Pancreas (tissue), 10 donors: ENCODE measurements around the gene NKTR. TPM values are rescaled to one million over a fixed set of nuclear protein-coding genes. Genes with fewer than 3 reads are reported as not detected.

ENCODE experiments used
- ATAC-seq, 4 donors: fragments of 200-7000 bp; cut with Tn5 transposase; one replicate each; pipeline versions ENCODE4 v1.8.0 to v1.9.1; 2020; ENCODE audit warnings: mild to moderate bottlenecking in 4 of 4, moderate library complexity in 4 of 4
- DNase-seq, 6 donors: peaks; one replicate each; pipeline ENCODE4 v3.0.0-alpha.2; 2020
- FAIRE-seq: peaks from 2 replicates; lab custom pipeline; 2012; peaks lifted over from hg19 to GRCh38; lab: Jason Lieb, UNC
- H3K27ac ChIP-seq, 4 donors: fragments of 200-600 bp; sonication (generic); 1 replicate in 3 of 4; 2 replicates in 1 of 4; pipeline versions ENCODE4 v1.5.0 to v1.8.0; 2020
- H3K27me3 ChIP-seq, 4 donors: fragments of 200-600 bp; one replicate each; pipeline ENCODE4 v1.8.0; 2021
- H3K36me3 ChIP-seq, 3 donors: fragments of 200-600 bp; sonication (generic) in 1 of 3; one replicate each; pipeline versions ENCODE4 v1.5.0 to v1.8.0; 2020 to 2021
- H3K4me1 ChIP-seq, 3 donors: fragments of 200-600 bp; one replicate each; pipeline ENCODE4 v1.8.0; 2021
- H3K4me3 ChIP-seq, 4 donors: fragments of 200-600 bp; sonication (generic) in 2 of 4; one replicate each; pipeline versions ENCODE4 v1.5.0 to v1.8.0; 2020 to 2021
- H3K9me3 ChIP-seq, 4 donors: fragments of 200-600 bp; one replicate each; pipeline ENCODE4 v1.8.0; 2021
- CTCF ChIP-seq, 4 donors: fragments of 200-600 bp; sonication (generic) in 3 of 4; IDR thresholded peaks; one replicate each; pipeline versions ENCODE4 v1.5.0 to v1.8.0; 2021; ENCODE audit warnings: antibody characterized with exemption in 4 of 4
- WGBS, 2 donors: extraction: QIAGEN DNeasy Blood & Tissue Kit; methylation state at CpG; one replicate each; pipeline ENCODE4 v1.1.7; 2013; 5-methylcytosine and 5-hydroxymethylcytosine counted together
- intact Hi-C, 3 donors: fragments of 100-400 bp; cut with DNase I; formaldehyde crosslinking; loops; one replicate each; pipeline versions ENCODE4 v1.11.1 to v1.14.2; 2022
- polyA plus RNA-seq, 2 donors: library from polyadenylated mRNA; stranded (reverse); fragments of 200-250 nt; gene quantifications; one replicate each; pipeline ENCODE4 v1.2.3, GENCODE V29; 2013
- total RNA-seq, 6 donors: library from RNA; stranded (reverse); fragmentation: NEBNext Ultra II Directional in 4 of 6; extraction: Animal tissue kit (Norgen Biotek cat#: 25700) in 4 of 6; gene quantifications; one replicate each; pipeline versions ENCODE4 v1.2.1 to v1.2.4, GENCODE V29; 2021 to 2023
- donor health status: healthy with polysubstance abuse.
- donor health status: DM: no; HTN: no; CAD: no; lungs with moderate emphysema.
- donor health status: DM: no; HTN: no; CAD: no.
- donor health status: control.
- donor health status: control.
- donor health status: Bipolar disorder and iron deficiency.
- donor health status: DM: yes; HTN: yes; CAD: no.
- donor health status: DM: no; HTN: no; CAD: no.
- donor health status: DM: no; HTN: no; CAD: no.
- donor health status: DM: yes; HTN: yes; CAD: no.

The NKTR gene
- total and polyA plus RNA-seq, 8 donors: 15.5 to 46.8 (median 33.0) TPM

- H3K4me3 ChIP-seq: no peak overlapping the region
- H3K27me3 ChIP-seq: no peaks in the 10 kb centered on the region
- WGBS, 2 donors: 84 to 92% methylated on average over 7 of the region's 7 CpGs
- no peak overlapping the region for H3K27ac ChIP-seq
- peaks cover 0 to 5% (median 0%) of the 10 kb centered on the region in 3 donors for H3K36me3 ChIP-seq
- FAIRE-seq: no peak
- ATAC-seq: no peak
- peak in 2 of 6 donors; percentile 34 to 45 for DNase-seq
- TF ChIP-seq CTCF (IDR thresholded peaks at IDR 0.05): no peak
- intact Hi-C loops: no loop called here
- no peaks in the 10 kb centered on the region for H3K9me3 ChIP-seq
- H3K4me1 ChIP-seq: no peaks in the 10 kb centered on the region
Measured at GRCh38 chr3:42662037-42662812, 61.7 kb downstream of the NKTR start.

GRCh38 chr3:42662813-42663535, 62.5 kb downstream of the NKTR start:
- no peak for TF ChIP-seq CTCF (IDR thresholded peaks at IDR 0.05)
- 70 to 83% methylated on average over 12 of the region's 12 CpGs for WGBS, 2 donors
- Histone ChIP-seq H3K27me3 (no peaks in the 10 kb centered on the region), H3K9me3 (no peaks in the 10 kb centered on the region), H3K4me3 (no peak overlapping the region), H3K36me3 (peaks cover 0 to 5% (median 0%) of the 10 kb centered on the region in 3 donors), H3K27ac (no peak overlapping the region), H3K4me1 (no peaks in the 10 kb centered on the region)
- intact Hi-C loops: no loop called here
- peak in 1 of 6 donors; percentile 42 for DNase-seq
- FAIRE-seq: no peak
- ATAC-seq: no peak

GRCh38 chr3:42663581-42664437, 63.3 kb downstream of the NKTR start:
- Histone ChIP-seq H3K27me3 (no peaks in the 10 kb centered on the region), H3K9me3 (no peaks in the 10 kb centered on the region), H3K4me1 (no peaks in the 10 kb centered on the region), H3K4me3 (no peak overlapping the region), H3K27ac (no peak overlapping the region), H3K36me3 (peaks cover 0 to under 1% (median 0%) of the 10 kb centered on the region in 3 donors)
- ATAC-seq (no peak), FAIRE-seq (no peak), DNase-seq (peak in 1 of 6 donors; percentile 56)
- intact Hi-C loops: no loop called here
- WGBS, 2 donors: 83 to 84% methylated on average over 35 to 38 of the region's 38 CpGs
- no peak for TF ChIP-seq CTCF (IDR thresholded peaks at IDR 0.05)

- Histone ChIP-seq H3K27me3 (no peaks in the 10 kb centered on the region), H3K9me3 (no peaks in the 10 kb centered on the region), H3K4me1 (no peaks in the 10 kb centered on the region), H3K36me3 (no peaks in the 10 kb centered on the region), H3K4me3 (no peak overlapping the region), H3K27ac (no peak overlapping the region)
- intact Hi-C loops: no loop called here
- peak in 1 of 6 donors; percentile 72 for DNase-seq
- no peak for ATAC-seq
- WGBS, 2 donors: 77 to 78% methylated on average over 16 to 19 of the region's 19 CpGs
- FAIRE-seq: no peak
- no peak for TF ChIP-seq CTCF (IDR thresholded peaks at IDR 0.05)
Measured at GRCh38 chr3:42664438-42664803, 63.9 kb downstream of the NKTR start.
